Activated T-cell treated with anti-CD3 and anti-CD28 coated beads for 24 hours (primary cell): ENCODE measurements around the gene MAP3K8.

ENCODE experiments used
- DNase-seq: peaks from one replicate; pipeline ENCODE4 v3.0.0-alpha.2; 2020; ENCODE audit warnings: low read depth

The MAP3K8 gene

DNA sequence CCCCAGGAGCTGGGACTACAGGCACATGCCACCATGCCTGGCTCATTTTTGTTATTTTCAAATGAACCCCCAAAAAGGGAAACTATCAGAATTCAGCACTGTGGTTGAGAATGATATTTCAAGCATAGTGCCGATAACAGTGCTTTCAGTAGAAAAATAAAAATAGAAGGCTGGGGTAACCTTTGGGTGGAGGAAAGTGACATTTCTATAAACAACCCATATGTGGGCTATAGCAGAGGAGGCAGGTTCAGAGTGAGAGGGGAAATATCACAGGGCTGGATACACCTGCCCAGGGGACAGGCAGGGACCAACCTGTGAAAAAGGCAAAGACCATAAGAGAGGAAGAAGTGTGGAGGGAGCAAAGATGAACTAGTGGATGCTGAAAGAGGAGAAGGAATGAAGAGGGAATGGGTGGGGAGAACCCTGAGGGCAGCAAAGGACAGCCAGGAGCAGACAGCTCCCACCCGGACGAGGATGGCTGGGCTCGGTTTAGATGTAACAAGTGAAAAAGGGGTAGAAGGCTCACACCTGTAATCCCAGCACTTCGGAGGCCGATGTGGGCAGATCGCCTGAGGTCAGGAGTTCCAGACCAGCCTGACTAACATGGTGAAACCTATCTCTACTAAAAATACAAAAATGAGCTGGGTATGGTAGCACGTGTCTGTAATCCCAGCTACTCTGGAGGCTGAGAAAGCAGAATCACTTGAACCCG lies 56.5 kb downstream of the MAP3K8 start:
- DNase-seq, result no peak

DNA sequence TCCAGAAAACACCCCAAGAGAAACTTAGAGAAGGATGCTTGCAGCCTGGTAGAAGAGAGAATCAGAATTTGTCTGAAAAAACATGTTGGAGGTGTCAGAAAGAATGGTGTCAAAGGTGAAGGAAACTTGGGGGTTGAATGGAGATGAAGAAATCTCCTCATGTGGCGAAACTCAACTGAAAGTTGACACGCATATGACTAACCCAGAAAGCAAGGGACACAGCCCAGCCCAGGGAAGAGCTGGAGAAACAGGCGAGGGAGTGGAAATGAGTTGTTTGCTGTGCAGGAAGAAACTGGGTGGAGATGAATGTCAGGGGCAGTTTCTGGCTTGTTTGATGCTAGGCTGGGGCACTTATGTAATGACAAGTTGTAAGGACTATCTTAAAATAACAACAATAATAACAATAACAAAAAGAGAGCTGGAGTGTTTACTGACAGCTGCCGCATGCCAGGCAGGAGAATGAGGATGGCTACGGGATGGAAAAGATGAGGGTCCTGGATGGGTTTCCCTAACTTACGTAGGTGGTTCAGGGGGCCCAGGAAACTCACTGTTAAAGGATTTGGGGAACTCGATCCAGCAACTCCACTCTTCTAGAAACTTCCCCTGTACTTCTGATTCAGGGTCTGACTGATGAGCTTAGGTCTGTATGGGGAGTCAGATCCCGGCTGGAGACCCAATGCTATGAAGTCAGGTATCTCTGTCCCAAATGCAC lies 57.4 kb downstream of the MAP3K8 start:
- DNase-seq, result no peak

- no peak for DNase-seq
Measured at GRCh38 chr10:30491916-30492515, 58.0 kb downstream of the MAP3K8 start.

DNA sequence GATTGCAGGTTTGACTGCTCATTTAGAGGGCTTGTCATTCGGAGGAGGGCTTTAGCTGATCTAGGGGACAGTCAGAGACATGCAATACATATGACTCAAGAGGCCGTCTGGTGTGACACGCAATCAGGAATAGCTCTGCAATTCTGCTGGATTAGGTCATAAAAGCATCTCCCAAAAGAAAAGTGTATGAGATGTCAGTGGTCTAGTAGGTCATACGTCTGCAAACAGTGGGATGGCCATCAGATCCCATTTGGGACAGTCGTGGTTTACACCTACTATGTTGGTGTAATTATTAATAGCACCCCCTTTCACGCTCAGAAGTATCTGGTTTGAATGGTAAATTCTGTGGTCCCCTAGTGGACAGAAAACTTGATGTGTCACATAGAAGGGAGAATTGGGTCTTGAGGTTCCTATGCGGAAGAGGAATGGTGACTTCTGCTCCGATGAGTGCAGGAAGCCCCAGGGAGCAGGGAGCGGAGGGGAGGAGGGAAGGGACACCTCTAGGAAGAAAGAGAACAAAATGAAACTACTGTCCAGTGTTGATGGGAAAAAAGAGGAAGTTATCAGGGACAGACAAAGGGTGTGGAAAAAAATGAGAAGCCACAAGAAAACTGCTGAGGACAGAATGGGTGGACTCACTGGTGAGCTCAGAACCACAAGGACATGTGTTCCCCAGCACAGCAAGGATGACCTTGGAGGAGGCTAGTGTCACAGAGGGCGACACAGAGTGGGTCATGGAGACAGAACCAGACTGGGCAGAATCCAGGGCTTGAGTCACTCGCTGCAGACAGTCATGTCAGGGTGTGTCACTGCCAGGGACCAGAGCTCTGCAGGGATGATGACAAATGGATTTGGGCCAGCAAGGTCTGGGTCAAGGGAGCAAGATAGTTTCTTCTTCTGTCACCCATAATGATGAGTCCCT lies 59.9 kb downstream of the MAP3K8 start:
- no peak for DNase-seq

GRCh38 chr10:30494558-30494957 lies 60.6 kb downstream of the MAP3K8 start:
- no peak for DNase-seq

DNA sequence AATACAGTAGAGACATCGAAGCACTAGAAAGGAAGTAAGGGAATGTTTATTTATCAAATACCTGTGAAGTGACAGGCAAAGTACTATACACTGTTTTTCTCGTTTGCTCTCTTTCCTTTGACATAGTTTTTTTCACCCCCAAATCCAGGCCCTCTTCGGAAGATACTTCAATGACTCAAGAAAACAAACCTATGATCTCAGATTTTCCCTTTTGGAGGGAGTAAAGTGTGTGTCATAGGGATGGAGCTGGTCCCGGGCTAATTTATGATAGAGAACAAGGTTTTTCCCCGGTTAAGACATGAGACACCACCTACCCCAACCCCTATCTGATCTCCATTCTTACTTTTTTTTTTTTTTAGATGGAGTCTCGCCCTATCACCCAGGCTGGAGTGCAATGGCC lies 61.7 kb downstream of the MAP3K8 start:
- DNase-seq, result no peak

DNA sequence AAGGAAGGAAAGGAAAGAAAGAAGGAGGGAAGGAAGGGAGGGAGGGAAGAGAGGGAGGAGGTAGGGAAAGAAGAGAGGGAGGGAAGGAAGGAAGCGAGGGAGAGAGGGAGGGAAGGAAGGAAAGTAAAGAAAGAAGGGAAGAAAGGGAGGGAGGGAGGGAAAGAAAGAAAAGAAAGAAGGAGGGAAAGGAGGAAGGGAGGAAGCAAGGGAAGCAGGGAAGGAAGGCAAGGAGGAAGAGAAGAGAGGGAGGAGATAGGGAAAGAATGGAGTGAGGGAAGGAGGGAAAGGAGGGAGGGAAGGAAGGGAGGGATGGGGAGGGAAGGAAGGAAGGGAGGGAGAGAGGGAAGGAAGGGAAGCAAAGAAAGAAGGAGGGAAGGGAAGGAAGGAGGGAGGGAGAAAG lies 65.8 kb downstream of the MAP3K8 start:
- DNase-seq, result no peak

GRCh38 chr10:30500534-30500933 lies 66.5 kb downstream of the MAP3K8 start:
- no peak for DNase-seq

DNA sequence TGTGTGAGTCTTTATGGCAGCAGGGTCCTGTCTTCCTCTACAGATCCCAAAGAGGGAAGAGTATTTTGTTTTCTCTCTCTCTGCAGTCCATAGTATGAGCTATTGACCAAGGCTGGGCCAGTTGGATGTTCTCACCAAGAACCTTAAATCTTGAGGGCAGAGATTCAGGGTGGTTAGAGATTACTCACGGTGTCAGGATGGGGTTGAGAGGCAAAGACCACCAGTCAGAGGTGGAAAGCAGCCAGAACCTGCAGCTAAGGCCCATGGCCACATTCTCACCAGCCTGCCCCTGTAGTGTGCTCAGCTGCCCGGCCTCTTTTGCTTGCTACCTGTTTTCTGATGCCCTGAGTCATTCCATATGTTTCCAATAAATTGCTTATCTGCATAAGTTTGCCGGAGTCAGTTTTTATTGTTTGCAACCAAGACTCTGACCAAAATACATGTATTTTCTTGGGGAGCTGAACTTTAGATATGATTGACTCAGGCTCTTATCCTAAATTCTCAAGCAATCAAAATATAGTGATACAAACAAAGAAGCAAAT lies 67.0 kb downstream of the MAP3K8 start:
- no peak for DNase-seq

DNA sequence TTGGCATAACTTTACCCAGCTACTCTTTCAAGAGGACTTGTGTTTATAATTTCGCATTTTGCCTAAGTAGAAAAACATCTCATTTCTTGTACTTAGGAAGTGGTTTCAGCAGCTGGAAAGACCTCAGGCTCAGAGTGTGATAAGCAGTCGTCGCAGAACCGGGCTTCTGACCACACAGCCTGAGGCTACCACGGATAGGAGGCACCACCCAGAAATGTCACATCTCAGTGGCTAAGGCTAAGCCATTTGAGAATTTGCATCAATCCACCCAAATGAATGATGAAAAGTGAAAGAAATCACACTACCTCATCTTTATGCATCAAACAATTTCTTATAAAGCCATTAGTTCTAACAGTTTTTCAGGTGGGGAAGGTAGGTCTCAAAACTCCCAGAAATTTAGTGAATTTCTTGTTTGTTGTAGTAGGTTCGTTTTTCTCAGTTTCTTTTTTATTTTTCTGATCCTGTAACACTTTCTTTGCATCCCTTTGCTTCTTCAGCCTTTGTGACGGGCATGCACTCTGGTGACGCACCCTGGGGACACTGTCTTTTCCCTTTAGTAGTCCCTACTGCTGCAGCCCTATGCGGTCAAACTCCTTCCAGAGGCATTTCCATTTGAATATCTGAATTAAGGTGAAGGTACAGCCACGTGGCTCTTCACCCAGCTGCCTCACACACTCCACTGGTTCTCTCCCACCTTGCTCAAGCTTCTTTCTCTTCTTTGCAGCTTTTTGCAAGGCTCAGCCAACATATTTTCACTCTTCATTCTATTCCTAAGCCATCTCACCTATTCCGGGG lies 68.5 kb downstream of the MAP3K8 start:
- DNase-seq, result no peak

DNA sequence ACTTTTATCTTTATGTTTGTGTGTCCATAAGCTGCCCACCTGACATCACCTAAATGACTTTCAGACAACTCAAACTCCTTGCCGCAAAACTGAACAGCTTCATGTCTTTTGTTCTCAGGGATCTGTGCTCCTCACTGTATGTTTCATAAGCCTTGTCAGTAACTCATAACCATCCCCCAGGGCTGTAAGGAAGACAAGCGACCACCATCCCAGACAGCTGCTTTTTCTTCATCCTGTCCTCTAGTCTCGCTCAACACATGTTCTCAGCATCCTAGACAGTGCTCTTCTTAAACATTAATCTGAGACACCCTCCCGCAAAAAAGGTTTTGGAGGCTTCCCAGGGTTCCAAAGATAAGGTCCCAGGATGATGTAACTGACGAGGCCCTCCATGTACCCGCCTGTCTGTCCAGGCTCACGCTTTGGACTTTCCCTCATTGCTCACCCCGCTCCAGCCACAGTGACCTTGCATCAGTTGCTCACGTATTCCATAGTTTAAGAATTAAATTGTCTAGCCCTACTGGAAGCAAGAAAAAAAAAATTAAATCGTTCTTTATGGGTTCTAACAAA lies 69.8 kb downstream of the MAP3K8 start:
- no peak for DNase-seq

- no peak for DNase-seq
Measured at GRCh38 chr10:30505543-30506298, 71.7 kb downstream of the MAP3K8 start.

- DNase-seq, result no peak
Measured at GRCh38 chr10:30509508-30509907, 75.5 kb downstream of the MAP3K8 start.

DNA sequence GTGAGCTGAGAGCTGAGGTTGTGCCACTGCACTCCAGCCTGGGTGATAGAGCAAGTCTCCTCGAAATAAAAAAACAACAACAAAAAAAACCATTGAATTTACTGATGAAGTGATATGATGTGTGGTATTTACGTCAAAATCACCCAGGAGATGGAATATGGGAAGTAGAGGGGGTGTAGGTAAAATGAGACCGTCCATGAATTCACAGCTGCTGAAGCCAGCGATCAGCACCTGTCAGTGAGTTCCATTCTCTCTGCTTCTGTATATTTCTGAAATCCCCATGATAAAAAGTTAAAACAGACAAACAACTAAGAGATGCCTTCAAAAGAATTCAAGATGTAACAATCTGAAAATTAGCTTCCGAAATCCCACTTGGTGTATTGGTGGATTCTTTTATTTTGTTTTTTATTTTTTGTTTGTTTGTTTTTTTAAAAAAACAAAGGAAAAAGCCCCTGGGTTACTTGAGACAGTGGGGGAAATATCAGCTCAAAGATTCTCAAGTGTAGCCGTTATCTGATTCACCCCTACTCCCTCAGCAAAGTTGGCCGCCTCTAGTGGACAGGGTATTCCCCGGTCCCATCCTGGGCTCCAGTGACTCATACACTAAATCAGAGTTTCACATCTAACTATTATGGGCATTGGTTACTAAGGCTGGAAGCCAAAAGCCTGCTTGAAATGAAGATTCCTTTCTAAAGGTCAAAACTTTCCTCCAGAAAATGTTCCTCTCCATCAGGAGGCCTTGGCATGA lies 76.4 kb downstream of the MAP3K8 start:
- DNase-seq, result peak; percentile 20

- no peak for DNase-seq
Measured at GRCh38 chr10:30510932-30511700, 77.1 kb downstream of the MAP3K8 start.
